ENCODE measurements around the gene PIKFYVE.
"Not testable (repeated sequence)": the region's sequence is repeated elsewhere in the genome, so short reads cannot be mapped to it uniquely, and the experiment has no call there.

The PIKFYVE gene

GRCh38 chr2:208254871-208255556, 11.0 kb upstream of the PIKFYVE start, which contains the start of gene IDH1:
IDH1 (minus strand) TSS chr2:208255071; CDS start chr2:208251551, 3,520 bp downstream.
- peak; percentile 80 for DNase-seq

DNA sequence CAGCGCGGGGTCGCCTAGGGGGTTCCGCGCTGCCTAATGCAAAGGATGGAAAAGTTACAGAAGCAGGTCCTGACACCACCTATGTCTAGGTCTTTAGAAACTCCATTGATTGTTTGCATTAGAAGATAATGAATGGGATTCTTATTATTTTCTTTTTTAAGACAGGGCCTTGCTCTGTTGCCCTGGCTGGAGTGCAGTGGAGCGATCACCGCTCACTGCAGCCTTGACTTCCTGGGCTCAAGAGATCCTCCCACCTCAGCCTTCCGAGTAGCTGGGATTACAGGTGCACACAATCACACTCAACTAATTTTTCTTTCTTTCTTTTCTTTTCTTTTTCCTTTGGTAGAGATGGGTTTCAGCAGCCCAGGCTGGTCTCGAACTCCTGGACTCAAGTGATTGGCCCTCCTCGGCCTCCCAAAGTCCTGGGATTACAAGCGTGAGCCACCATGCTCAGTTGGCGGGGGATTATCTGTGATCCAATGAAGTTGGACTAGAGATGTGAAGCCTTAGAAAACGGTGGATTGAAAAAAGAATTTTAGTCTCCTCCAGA, 10.4 kb upstream of the PIKFYVE start:
- no peak for DNase-seq

- DNase-seq: no peak
These were observed 9.8 kb upstream of the PIKFYVE start for GRCh38 chr2:208256192-208256782.

DNA sequence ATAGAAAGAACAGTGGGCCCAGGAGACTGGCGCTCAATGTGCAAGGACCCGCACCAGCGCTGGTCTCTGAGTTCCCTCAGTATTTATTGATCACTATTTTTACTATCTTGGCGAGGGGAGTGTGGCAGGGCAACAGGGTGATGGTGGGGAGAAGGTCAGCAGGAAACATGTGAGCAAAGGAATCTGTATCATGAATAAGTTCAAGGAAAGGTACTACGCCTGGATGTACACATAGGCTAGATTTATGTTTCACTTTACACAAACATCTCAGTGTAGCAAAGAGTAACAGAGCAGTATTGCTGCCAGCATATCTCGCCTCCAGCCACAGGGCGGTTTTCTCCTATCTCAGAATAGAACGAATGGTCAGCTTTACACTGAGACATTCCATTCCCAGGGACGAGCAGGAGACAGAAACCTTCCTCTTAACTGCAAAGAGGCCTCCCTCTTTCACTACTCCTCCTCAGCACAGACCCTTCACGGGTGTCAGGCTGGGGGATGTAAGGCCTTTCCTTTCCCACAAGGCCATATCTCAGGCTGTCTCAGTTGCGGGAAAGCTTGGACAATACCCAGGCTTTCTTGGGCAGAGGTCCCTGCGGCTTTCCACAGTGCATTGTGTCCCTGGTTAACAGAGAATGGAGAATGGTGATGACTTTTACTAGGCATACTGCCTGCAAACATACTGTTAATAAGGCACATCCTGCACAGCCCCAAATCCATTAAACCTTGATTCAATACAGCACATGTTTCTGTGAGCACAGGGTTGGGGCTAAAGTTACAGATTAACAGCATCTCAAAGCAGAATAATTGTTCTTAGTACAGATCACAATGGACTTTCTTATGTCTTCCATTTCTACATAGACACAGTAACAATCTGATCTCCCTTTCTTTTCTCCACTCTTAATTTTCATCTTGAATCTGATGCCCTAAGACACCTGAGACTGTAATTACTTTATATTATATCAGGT, 8.9 kb upstream of the PIKFYVE start:
- not testable (repeated sequence) for DNase-seq

- no peak for DNase-seq
These were observed 669 bp upstream of the PIKFYVE start for GRCh38 chr2:208265371-208265800.

DNA sequence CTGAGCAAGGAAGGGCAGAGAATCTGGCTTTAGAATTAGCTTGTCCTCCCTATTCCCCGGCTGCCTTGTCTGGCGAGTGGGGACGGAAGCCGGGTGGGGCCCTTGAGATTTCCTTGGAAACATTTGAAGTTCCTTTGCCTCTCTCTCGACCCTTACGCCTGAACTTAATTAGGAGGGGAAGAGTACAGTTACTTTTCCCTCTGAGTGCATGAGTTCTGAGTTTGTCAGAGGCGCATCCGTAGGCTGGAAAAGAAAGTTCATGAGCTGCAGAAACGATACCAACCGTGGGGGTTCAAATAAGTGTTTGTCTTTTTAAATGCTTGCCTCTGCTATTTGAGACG, 468 bp downstream of the PIKFYVE start:
- DNase-seq: no peak

DNA sequence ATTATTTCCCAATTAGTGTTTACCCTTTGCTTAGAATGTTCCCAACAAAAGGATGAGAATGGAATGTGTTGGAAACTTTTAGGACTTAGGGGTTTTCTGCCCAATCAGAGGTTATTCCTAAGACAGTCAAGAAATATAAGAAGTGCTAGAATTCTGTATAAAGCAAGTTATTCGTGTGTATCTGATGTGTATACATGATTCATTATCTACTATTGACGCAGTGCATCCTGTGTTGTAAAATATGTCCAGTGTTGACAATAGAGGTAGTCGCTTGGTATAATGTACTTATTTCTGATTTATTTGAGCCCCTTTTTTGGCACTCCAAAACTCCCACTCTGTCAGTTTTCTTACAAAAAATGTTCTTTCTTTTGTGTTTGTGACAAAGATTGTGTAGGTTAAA, 881 bp downstream of the PIKFYVE start:
- DNase-seq: no peak

GRCh38 chr2:208267526-208267925, 1.5 kb downstream of the PIKFYVE start:
- DNase-seq: not testable (repeated sequence)

- DNase-seq: no peak
These were observed 2.3 kb downstream of the PIKFYVE start for GRCh38 chr2:208268156-208268952.

DNA sequence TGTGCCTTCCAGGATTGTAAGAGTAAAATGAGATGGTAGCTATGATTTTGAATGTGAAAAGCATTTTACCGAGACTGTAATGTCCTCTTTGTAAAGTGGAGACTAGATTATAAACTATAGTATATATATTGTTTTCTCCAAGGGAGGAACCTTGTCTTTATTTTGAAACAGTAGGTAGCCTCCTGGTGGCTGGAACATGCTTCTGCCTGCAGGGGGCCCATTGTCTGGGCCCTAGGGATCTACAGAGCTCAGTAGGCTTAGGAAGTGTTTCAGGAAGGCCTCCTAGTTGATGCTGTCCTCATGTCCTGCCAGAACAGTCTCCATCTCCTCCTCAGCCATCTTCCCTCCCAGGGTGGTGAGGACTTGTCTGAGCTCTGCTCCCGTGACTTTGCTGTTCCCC, 3.0 kb downstream of the PIKFYVE start:
- DNase-seq: no peak

DNA sequence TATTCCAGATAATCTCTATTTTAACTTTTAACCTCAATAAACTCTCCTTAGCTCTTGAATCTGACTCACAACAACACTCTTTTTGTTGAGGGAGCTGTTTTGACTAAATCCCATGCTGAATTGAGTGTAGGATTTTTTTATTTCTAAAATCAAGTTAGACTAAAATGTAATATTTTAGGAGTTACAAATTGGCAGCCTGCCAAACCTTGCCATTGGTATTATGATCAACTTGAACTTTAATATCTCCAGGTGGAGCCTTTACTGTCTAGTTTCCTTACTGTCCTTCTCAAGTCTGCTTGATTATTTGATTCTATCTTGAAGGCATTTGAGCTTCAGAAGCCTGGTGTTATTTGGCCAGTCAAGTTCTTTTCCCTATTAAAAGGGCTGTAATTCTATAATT, 8.7 kb downstream of the PIKFYVE start:
- DNase-seq: no peak

- DNase-seq: no peak
These were observed 12.5 kb downstream of the PIKFYVE start for GRCh38 chr2:208278549-208278948.

DNA sequence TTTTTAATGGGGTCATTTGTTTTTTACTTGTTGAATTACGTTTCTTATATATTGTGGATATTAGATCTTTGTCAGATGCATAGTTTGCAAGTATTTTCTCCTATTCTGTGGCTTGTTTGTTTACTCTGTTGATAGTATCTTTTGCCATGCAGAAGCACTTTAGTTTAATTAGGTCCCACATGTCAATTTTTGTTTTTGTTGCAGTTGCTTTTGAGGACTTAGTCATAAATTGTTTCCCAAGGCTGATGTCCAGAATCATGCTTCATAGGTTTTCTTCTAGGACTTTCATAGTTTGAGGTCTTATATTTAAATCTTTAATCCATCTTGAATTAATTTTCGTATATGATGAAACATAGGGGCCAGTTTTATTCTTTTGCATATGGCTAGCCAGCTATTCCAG, 13.2 kb downstream of the PIKFYVE start:
- DNase-seq: no peak

GRCh38 chr2:208280234-208280633, 14.2 kb downstream of the PIKFYVE start:
- DNase-seq: no peak

GRCh38 chr2:208280933-208281332, 14.9 kb downstream of the PIKFYVE start:
- DNase-seq: no peak

GRCh38 chr2:208285853-208286252, 19.8 kb downstream of the PIKFYVE start:
- DNase-seq: no peak

GRCh38 chr2:208294482-208295024, 28.5 kb downstream of the PIKFYVE start:
- no peak for DNase-seq

- DNase-seq: no peak
These were observed 29.8 kb downstream of the PIKFYVE start for GRCh38 chr2:208295834-208296233.

- no peak for DNase-seq
These were observed 30.6 kb downstream of the PIKFYVE start for GRCh38 chr2:208296610-208297009.

- DNase-seq: no peak
These were observed 31.9 kb downstream of the PIKFYVE start for GRCh38 chr2:208297961-208298360.

DNA sequence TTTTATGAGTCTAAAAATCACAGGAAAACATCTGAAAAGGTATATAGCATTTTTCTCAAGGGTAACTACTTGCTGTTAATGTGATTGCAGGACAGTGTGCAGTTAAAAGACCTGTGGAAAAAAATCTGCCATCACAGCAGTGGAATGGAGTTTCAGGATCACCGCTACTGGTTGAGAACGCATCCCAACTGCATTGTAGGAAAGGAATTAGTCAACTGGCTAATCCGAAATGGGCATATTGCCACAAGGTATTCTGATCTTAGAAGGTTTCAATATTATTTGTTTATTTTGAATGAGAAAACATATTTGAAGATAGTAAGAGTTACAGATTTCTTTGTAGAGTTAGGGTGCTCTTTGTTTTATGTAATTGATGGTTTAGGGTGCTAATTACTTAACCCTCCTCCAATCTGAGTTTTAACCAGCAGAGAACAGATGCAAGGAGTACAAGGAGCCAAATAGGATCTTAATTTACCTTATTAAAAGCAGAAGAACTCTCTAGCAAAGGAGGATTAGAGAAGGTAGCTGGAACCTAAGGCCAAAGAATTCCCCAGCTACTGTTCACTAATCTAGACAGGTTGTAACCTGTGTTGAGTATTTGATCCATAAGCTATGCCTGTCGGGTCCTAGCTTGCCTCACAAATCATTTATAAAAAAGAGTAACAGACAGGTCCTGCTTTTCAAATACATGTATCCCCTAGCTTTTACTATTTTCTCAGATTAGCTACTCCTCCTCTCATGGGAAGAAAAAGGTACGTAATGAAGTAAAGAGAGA, 35.0 kb downstream of the PIKFYVE start:
- no peak for DNase-seq
